HCT116 (cell line): ENCODE results near the gene TNS3. TPM values are rescaled to one million over a fixed set of nuclear protein-coding genes. Genes with fewer than 3 reads are reported as not detected.

Experiments
- ATAC-seq: fragments of 200-7000 bp; cut with Tn5 transposase; 2 replicates; pipeline ENCODE4 v1.9.1; 2020; ENCODE audit warnings: mild to moderate bottlenecking, moderate library complexity
- BruUV-seq: library from RNA; stranded (reverse); fragments of 400-500 nt; replicated peaks from 2 replicates; lab custom pipeline; 2021; lab: Mats Ljungman, UMichigan
- CTCF ChIA-PET: fragments of 300-600 bp; sonication (Branson Sonifier 250); formaldehyde crosslinking; loops from one replicate; lab custom pipeline; 2021; ENCODE audit warnings: antibody characterized with exemption; lab: Charles Lee
- POLR2A ChIA-PET: fragments of 300-600, 350-600 bp; sonication (Branson Sonifier 250); formaldehyde crosslinking; loops from one replicate; lab custom pipeline; 2021; ENCODE audit warnings: antibody characterized with exemption; lab: Charles Lee
- RAD21 ChIA-PET, 2 experiments: fragments of 300-600 bp; sonication (Branson Sonifier 250); formaldehyde crosslinking; loops; one replicate each; lab custom pipeline; 2023; ENCODE audit warnings: low total read pairs in 2 of 2; ENCODE audit not compliant: uncharacterized antibody in 2 of 2, unreplicated experiment in 2 of 2, low non-redundant PET in 1 of 2; lab: Charles Lee
- DNase-seq: peaks from one replicate; pipeline ENCODE4 v3.0.0-alpha.2; 2010; ENCODE audit warnings: low read depth, low spot score
- H2AFZ ChIP-seq: fragments of 200-600 bp; shearing (Covaris generic), sonication (generic); 2 replicates; pipeline ENCODE4 v1.6.1; 2017; ENCODE audit warnings: low read depth, mixed run types, mixed read lengths, antibody characterized with exemption, low read length; ENCODE audit not compliant: poor library complexity, severe bottlenecking
- H3K27ac ChIP-seq: 2 replicates; pipeline ENCODE4 v1.5.1; 2012; ENCODE audit warnings: low read depth, low read length
- H3K27me3 ChIP-seq: fragments of 200-600 bp; sonication (generic); 2 replicates; pipeline ENCODE4 v1.6.1; 2016; ENCODE audit warnings: mixed run types, low read length, mixed read lengths; ENCODE audit not compliant: insufficient read depth
- H3K36me3 ChIP-seq, 2 experiments: fragments of 200-500 bp in 1 of 2; fragments of 200-600 bp in 1 of 2; sonication (Bioruptor generic) in 1 of 2; sonication (generic) in 1 of 2; 2 replicates each; pipeline versions ENCODE4 v1.5.1 to v1.6.1; 2014 to 2016; ENCODE audit warnings: low read length in 2 of 2, inconsistent platforms in 1 of 2, mixed read lengths in 1 of 2, mixed run types in 1 of 2; ENCODE audit not compliant: insufficient read depth in 2 of 2, control insufficient read depth in 1 of 2
- H3K4me1 ChIP-seq, 2 experiments: fragments of 200-600 bp in 1 of 2; sonication (generic) in 1 of 2; 2 replicates each; pipeline versions ENCODE4 v1.5.1 to v1.6.1; 2012 to 2017; ENCODE audit warnings: low read length in 2 of 2, inconsistent platforms in 1 of 2, mild to moderate bottlenecking in 1 of 2, mixed read lengths in 1 of 2, mixed run types in 1 of 2, moderate library complexity in 1 of 2; ENCODE audit not compliant: insufficient read depth in 2 of 2, control insufficient read depth in 1 of 2
- H3K4me2 ChIP-seq: fragments of 200-600 bp; sonication (generic); 2 replicates; pipeline ENCODE4 v1.6.1; 2017; ENCODE audit warnings: mixed run types, low read length, mixed read lengths
- H3K4me3 ChIP-seq, 2 experiments: fragments of 200-600 bp in 1 of 2; sonication (generic) in 1 of 2; replicated peaks in 1 of 2; 2 replicates each; pipeline ENCODE4 v1.5.1; 2011 to 2016; ENCODE audit warnings: low read length in 2 of 2, control low read depth in 1 of 2, low read depth in 1 of 2, mild to moderate bottlenecking in 1 of 2, mixed read lengths in 1 of 2, mixed run types in 1 of 2
- H3K79me2 ChIP-seq: fragments of 200-600 bp; sonication (generic); 2 replicates; pipeline ENCODE4 v1.6.1; 2017; ENCODE audit warnings: mild to moderate bottlenecking, mixed run types, low read length, moderate library complexity, mixed read lengths; ENCODE audit not compliant: insufficient read depth
- H3K9ac ChIP-seq: fragments of 200-600 bp; sonication (generic); 2 replicates; pipeline ENCODE4 v1.6.1; 2016; ENCODE audit warnings: low read length, mixed read lengths
- H3K9me2 ChIP-seq: fragments of 200-600 bp; sonication (generic), shearing (Covaris generic); 2 replicates; pipeline ENCODE4 v1.6.1; 2017; ENCODE audit warnings: mixed run types, mild to moderate bottlenecking, moderate library complexity; ENCODE audit not compliant: insufficient read depth
- H3K9me3 ChIP-seq, 2 experiments: fragments of 200-500 bp in 1 of 2; fragments of 200-600 bp in 1 of 2; sonication (Bioruptor generic) in 1 of 2; sonication (generic) in 1 of 2; 2 replicates each; pipeline ENCODE4 v1.6.1; 2014 to 2017; ENCODE audit warnings: low read length in 2 of 2, mixed read lengths in 2 of 2, inconsistent platforms in 1 of 2, low read depth in 1 of 2, mild to moderate bottlenecking in 1 of 2, mixed run types in 1 of 2, moderate library complexity in 1 of 2; ENCODE audit not compliant: control insufficient read depth in 1 of 2, insufficient read depth in 1 of 2
- H4K20me1 ChIP-seq: fragments of 200-600 bp; sonication (generic), shearing (Covaris generic); 2 replicates; pipeline ENCODE4 v1.6.1; 2017; ENCODE audit warnings: mixed run types, mild to moderate bottlenecking, moderate library complexity; ENCODE audit not compliant: insufficient read depth
- CBX3 ChIP-seq: IDR thresholded peaks from 2 replicates; pipeline ENCODE4 v1.6.1; 2012; ENCODE audit warnings: low read depth
- EZH2phosphoT487 ChIP-seq: fragments of 200-600 bp; IDR thresholded peaks from 2 replicates; pipeline ENCODE4 v1.6.1; 2018; ENCODE audit warnings: antibody characterized with exemption, borderline replicate concordance
- POLR2A ChIP-seq: IDR thresholded peaks from 2 replicates; pipeline ENCODE4 v1.7.0; 2011; ENCODE audit warnings: borderline replicate concordance; ENCODE audit not compliant: insufficient read depth, insufficient read length; ENCODE audit errors: extremely low read depth
- RAD21 ChIP-seq: IDR thresholded peaks from 2 replicates; pipeline ENCODE4 v1.6.1; 2012; ENCODE audit warnings: low read depth, mild to moderate bottlenecking
- SIN3A ChIP-seq: IDR thresholded peaks from 2 replicates; pipeline ENCODE4 v1.6.1; 2012; ENCODE audit warnings: low read depth
- ZNF274 ChIP-seq: fragments of 200-500 bp; sonication (Bioruptor generic); IDR thresholded peaks from 2 replicates; pipeline ENCODE4 v1.6.1; 2014; ENCODE audit warnings: mild to moderate bottlenecking, low read depth, low read length, inconsistent platforms
- intact Hi-C: fragments of 100-400 bp; cut with micrococcal nuclease; formaldehyde crosslinking; loops from 2 replicates; pipeline ENCODE4 v1.10.0; 2022
- total RNA-seq: library from RNA; stranded (reverse); gene quantifications from one replicate; pipeline ENCODE4 v1.2.1, GENCODE V29; 2021; ENCODE audit not compliant: unreplicated experiment
- TF ChIP-seq, protein P1 (sequence below), 3 experiments: fragments of 200-600 bp in 1 of 3; sonication (generic) in 1 of 3; IDR thresholded peaks in 2 of 3; conservative IDR thresholded peaks in 1 of 3; 2 replicates each; pipeline ENCODE4 v1.5.1; 2012 to 2017; ENCODE audit warnings: low read depth in 2 of 3, low read length in 2 of 3, antibody characterized with exemption in 1 of 3, borderline replicate concordance in 1 of 3, control low read depth in 1 of 3, mild to moderate bottlenecking in 1 of 3, mixed read lengths in 1 of 3, mixed run types in 1 of 3, moderate library complexity in 1 of 3; ENCODE audit not compliant: insufficient read depth in 1 of 3
- TF ChIP-seq, protein P2 (sequence below): IDR thresholded peaks from 2 replicates; pipeline ENCODE4 v1.6.1; 2011; ENCODE audit warnings: mild to moderate bottlenecking, low read length, moderate library complexity; ENCODE audit not compliant: insufficient replicate concordance; ENCODE audit errors: extremely low read depth

The TNS3 gene
- total RNA-seq, 1 experiment from 2014 or later = 9.1 TPM

- ATAC-seq = no peak
- POLR2A ChIA-PET = no interaction called here
These were observed 322.2 kb downstream of the TNS3 start for GRCh38 chr7:47259682-47260081.

DNA sequence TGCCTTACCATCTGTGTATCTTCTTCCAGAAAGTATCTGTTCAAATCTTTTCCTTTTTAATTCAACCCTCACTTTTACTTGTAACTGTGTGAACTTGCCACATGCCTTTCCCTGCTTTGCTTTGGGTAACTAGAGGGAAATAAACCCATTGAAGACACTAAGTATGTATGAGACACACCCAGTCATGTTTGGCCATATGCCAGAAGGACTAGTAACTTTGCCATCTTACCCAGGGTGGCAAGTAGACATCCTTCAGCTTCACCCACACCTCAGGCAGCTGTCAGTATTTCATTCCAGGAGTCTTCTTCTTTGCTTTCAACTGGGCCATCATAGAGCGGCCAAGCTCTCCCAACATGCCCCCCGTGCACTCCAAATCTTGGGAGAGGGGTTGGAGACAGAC, 323.1 kb downstream of the TNS3 start:
- no peak for ATAC-seq
- H4K20me1 ChIP-seq = no peaks in the 10 kb centered on the region
- no peak overlapping the region for H3K4me2 ChIP-seq
- no TSS peak for BruUV-seq
- H3K4me1 ChIP-seq = peaks cover under 1 to 11% of the 10 kb centered on the region in 2 experiments
- intact Hi-C loops = no loop called here
- H3K9me2 ChIP-seq = no peaks in the 10 kb centered on the region
- H3K79me2 ChIP-seq = no peaks in the 10 kb centered on the region
- RAD21 ChIA-PET = no interaction called here
- H2AFZ ChIP-seq = no peak overlapping the region
- CTCF ChIA-PET = no interaction called here
- no peaks in the 10 kb centered on the region for H3K9me3 ChIP-seq
- H3K27ac ChIP-seq = no peak overlapping the region
- H3K4me3 ChIP-seq = no peak overlapping the region
- POLR2A ChIA-PET = no interaction called here
- H3K27me3 ChIP-seq = no peaks in the 10 kb centered on the region
- DNase-seq = no peak
- H3K36me3 ChIP-seq = no peaks in the 10 kb centered on the region
- no peak overlapping the region for H3K9ac ChIP-seq
- TF ChIP-seq RAD21 = no peak
- no peak for TF ChIP-seq SIN3A
- TF ChIP-seq, protein P1, sequence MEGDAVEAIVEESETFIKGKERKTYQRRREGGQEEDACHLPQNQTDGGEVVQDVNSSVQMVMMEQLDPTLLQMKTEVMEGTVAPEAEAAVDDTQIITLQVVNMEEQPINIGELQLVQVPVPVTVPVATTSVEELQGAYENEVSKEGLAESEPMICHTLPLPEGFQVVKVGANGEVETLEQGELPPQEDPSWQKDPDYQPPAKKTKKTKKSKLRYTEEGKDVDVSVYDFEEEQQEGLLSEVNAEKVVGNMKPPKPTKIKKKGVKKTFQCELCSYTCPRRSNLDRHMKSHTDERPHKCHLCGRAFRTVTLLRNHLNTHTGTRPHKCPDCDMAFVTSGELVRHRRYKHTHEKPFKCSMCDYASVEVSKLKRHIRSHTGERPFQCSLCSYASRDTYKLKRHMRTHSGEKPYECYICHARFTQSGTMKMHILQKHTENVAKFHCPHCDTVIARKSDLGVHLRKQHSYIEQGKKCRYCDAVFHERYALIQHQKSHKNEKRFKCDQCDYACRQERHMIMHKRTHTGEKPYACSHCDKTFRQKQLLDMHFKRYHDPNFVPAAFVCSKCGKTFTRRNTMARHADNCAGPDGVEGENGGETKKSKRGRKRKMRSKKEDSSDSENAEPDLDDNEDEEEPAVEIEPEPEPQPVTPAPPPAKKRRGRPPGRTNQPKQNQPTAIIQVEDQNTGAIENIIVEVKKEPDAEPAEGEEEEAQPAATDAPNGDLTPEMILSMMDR (IDR thresholded peaks at IDR 0.05 in 2 of 3, conservative IDR thresholded peaks at IDR 0.05 in 1 of 3; ENCODE audit: borderline replicate concordance in 1 of 3, insufficient read depth in 1 of 3, low read depth in 2 of 3, low read length in 2 of 3) = no peak
- no peak for TF ChIP-seq POLR2A
- TF ChIP-seq, protein P2, sequence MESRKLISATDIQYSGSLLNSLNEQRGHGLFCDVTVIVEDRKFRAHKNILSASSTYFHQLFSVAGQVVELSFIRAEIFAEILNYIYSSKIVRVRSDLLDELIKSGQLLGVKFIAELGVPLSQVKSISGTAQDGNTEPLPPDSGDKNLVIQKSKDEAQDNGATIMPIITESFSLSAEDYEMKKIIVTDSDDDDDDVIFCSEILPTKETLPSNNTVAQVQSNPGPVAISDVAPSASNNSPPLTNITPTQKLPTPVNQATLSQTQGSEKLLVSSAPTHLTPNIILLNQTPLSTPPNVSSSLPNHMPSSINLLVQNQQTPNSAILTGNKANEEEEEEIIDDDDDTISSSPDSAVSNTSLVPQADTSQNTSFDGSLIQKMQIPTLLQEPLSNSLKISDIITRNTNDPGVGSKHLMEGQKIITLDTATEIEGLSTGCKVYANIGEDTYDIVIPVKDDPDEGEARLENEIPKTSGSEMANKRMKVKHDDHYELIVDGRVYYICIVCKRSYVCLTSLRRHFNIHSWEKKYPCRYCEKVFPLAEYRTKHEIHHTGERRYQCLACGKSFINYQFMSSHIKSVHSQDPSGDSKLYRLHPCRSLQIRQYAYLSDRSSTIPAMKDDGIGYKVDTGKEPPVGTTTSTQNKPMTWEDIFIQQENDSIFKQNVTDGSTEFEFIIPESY = no peak
- no peak for TF ChIP-seq EZH2phosphoT487
- TF ChIP-seq ZNF274 = no peak

More at GRCh38 chr7:47259682-47260081, 322.2 kb downstream of the TNS3 start:
- Histone ChIP-seq H3K9ac (no peak overlapping the region), H3K4me2 (no peak overlapping the region), H3K4me3 (no peak overlapping the region), H3K9me2 (no peaks in the 10 kb centered on the region), H3K27me3 (no peaks in the 10 kb centered on the region), H4K20me1 (no peaks in the 10 kb centered on the region), H3K9me3 (no peaks in the 10 kb centered on the region), H3K4me1 (peaks cover 0 to 5% of the 10 kb centered on the region in 2 experiments; a peak in 2 of 4 replicates), H2AFZ (no peak overlapping the region), H3K79me2 (no peaks in the 10 kb centered on the region)
- RAD21 ChIA-PET = no interaction called here
- BruUV-seq = no TSS peak
- DNase-seq = no peak
- intact Hi-C loops = loop anchor here (10.0 kb wide), 1 partner anchor 895 kb away; no protein-coding TSS in a partner anchor
- CTCF ChIA-PET = no interaction called here
- no peak for TF ChIP-seq SIN3A
- TF ChIP-seq CBX3 = no peak
- TF ChIP-seq, protein P1 (IDR thresholded peaks at IDR 0.05 in 2 of 3, conservative IDR thresholded peaks at IDR 0.05 in 1 of 3; ENCODE audit: borderline replicate concordance in 1 of 3, insufficient read depth in 1 of 3, low read depth in 2 of 3, low read length in 2 of 3) = no peak
- TF ChIP-seq RAD21 = no peak
- TF ChIP-seq, all 23 proteins: peak for 0
- Histone ChIP-seq H3K36me3 (no peaks in the 10 kb centered on the region), H3K27ac (no peak overlapping the region)
